ENCODE measurements around the gene DNM3. TPM values are rescaled to one million over a fixed set of nuclear protein-coding genes. Genes with fewer than 3 reads are reported as not detected.

Gene DNM3
- total and polyA plus RNA-seq, 10 of the 15 experiments (the other 5 are each of a cell fraction or from before 2014, with no cell fraction given) = 0.03 to 1.5 (median 0.08) TPM; not detected in 3

- TF ChIP-seq E2F4 (IDR thresholded peaks at IDR 0.05; ENCODE audit: low read depth, low read length) (no peak), ATF2 (IDR thresholded peaks at IDR 0.05; ENCODE audit: low read length) (no peak)
Measured at GRCh38 chr1:172165403-172165802, 324.1 kb downstream of the DNM3 start (continued).

GRCh38 chr1:172167796-172168596 is 326.7 kb downstream of the DNM3 start:
- ChIA-PET CTCF (interaction anchor here (0.8 kb wide), 1 partner anchor 11 kb away, joined by 3 read pairs; no protein-coding TSS in a partner anchor), POLR2A (interaction anchor here (0.9 to 1.1 kb wide), 2 partner anchors 9 to 13 kb away, joined by 3 read pairs; no protein-coding TSS in a partner anchor), SMC1A (ENCODE audit: uncharacterized antibody, unreplicated experiment) (interaction anchor here (1.0 to 2.4 kb wide), 4 partner anchors 11 to 110 kb away, joined by 3 to 14 read pairs (median 4); no protein-coding TSS in a partner anchor), RAD21 (ENCODE audit: unreplicated experiment) (no interaction called here)
- no peak overlapping the region for H3K9ac ChIP-seq (ENCODE audit: control insufficient read depth, insufficient read depth, low read length)
- no peaks in the 10 kb centered on the region for H3K79me2 ChIP-seq (ENCODE audit: control insufficient read depth, insufficient read depth, low read length)
- H2AFZ ChIP-seq (ENCODE audit: control insufficient read depth, low read depth, low read length) = no peak overlapping the region
- 67% methylated on average over 4 of the region's 4 CpGs for WGBS (ENCODE audit: insufficient coverage, insufficient replicate concordance, low lambda C conversion rate, missing lambda C conversion rate)
- DNase-seq (ENCODE audit: low read depth, low spot score) (no peak), FAIRE-seq (no peak), ATAC-seq (no peak)
- H3K27me3 ChIP-seq (replicated peaks in 1 of 2; ENCODE audit: control insufficient read depth in 2 of 2, insufficient read depth in 2 of 2, low read length in 1 of 2) = no peaks in the 10 kb centered on the region; a peak in 1 of 4 replicates
- H3K4me1 ChIP-seq (ENCODE audit: control insufficient read depth, insufficient read depth, low read length) = no peaks in the 10 kb centered on the region
- H3K36me3 ChIP-seq (ENCODE audit: control insufficient read depth in 2 of 2, insufficient read depth in 2 of 2, low read length in 1 of 2) = no peaks in the 10 kb centered on the region
- no peak overlapping the region for H3K4me2 ChIP-seq (ENCODE audit: control insufficient read depth, insufficient read depth)
- no peak for TF ChIP-seq SUZ12 (IDR thresholded peaks at IDR 0.05; ENCODE audit: unreplicated experiment)
- no peak for TF ChIP-seq CHD2 (IDR thresholded peaks at IDR 0.05; ENCODE audit: borderline replicate concordance, low read depth, low read length)
- no peaks in the 10 kb centered on the region for H4K20me1 ChIP-seq (ENCODE audit: control insufficient read depth, insufficient read depth)
- in situ Hi-C loops (cut with MboI) = no loop called here
- BruUV-seq (replicated peaks) = no TSS peak
- no peak overlapping the region for H3K27ac ChIP-seq (ENCODE audit: control insufficient read depth, insufficient read depth)
- no peaks in the 10 kb centered on the region for H3K9me3 ChIP-seq (replicated peaks; ENCODE audit: control insufficient read depth, insufficient read depth, low read length)
- intact Hi-C loops (cut with micrococcal nuclease; ENCODE audit: unreplicated experiment) = no loop called here
- no peak overlapping the region for H3K4me3 ChIP-seq

Data from GM12878 (cell line).